PFSK-1 (cell line): Measurements from ENCODE around the gene OR1N1.

Source experiments
- FOXP2 ChIP-seq: optimal IDR thresholded peaks from 2 replicates; pipeline ENCODE3; 2011; ENCODE audit warnings: borderline replicate concordance, control low read depth, inconsistent platforms; ENCODE audit not compliant: insufficient read depth; ENCODE audit errors: extremely low read length, extremely low read depth
- POLR2AphosphoS5 ChIP-seq: IDR thresholded peaks from 2 replicates; pipeline ENCODE4 v1.6.1; 2012; ENCODE audit warnings: low read depth, mild to moderate bottlenecking, control low read depth, low read length, moderate library complexity
- REST ChIP-seq, 2 experiments: IDR thresholded peaks; 2 replicates each; pipeline versions ENCODE4 v1.6.1 to v1.8.0; 2011 to 2012; ENCODE audit warnings: low read depth in 2 of 2, low read length in 2 of 2, control low read depth in 1 of 2, inconsistent platforms in 1 of 2, mild to moderate bottlenecking in 1 of 2, moderate library complexity in 1 of 2; ENCODE audit not compliant: insufficient read depth in 1 of 2
- SIN3A ChIP-seq: IDR thresholded peaks from 2 replicates; pipeline ENCODE4 v1.6.1; 2012; ENCODE audit warnings: mild to moderate bottlenecking, low read length, moderate library complexity, borderline replicate concordance; ENCODE audit not compliant: insufficient read depth
- TAF1 ChIP-seq: IDR thresholded peaks from 2 replicates; pipeline ENCODE4 v1.6.1; 2012; ENCODE audit warnings: low read length, control low read depth, borderline replicate concordance; ENCODE audit not compliant: insufficient read depth

DNA sequence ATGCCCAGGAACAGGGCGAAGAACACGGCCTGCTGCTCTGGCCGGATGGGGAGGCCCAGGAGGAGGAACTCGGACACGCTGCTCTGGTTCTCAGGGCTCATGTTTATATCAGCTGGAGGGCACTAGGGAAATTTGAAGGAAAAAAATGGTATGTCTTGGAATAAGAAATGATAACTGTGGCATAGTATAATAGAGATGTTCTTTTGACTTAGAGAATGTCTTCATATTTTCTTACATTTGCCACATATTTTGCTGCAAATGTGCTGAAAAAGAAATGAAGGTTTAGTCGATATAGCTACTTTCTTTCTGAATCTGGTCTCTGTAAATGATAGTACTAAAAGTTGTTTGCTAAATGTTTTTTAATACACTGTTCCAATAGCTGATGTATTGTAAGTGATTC is 49.3 kb downstream of the OR1N1 start, which contains the start of gene OR1J1:
- TF ChIP-seq SIN3A (no peak), POLR2AphosphoS5 (no peak), TAF1 (no peak), REST (IDR thresholded peaks at IDR 0.05; ENCODE audit: insufficient read depth in 1 of 2, low read depth in 2 of 2, low read length in 2 of 2) (no peak), FOXP2 (no peak)
